ENCODE results near the gene RAPGEF4.

Gene RAPGEF4

GRCh38 chr2:172823261-172823850 is 87.7 kb downstream of the RAPGEF4 start:
- DNase-seq (ENCODE audit: low spot score): peak; percentile 2

- DNase-seq (ENCODE audit: low spot score): peak; percentile 6
These were observed 90.9 kb downstream of the RAPGEF4 start for GRCh38 chr2:172826522-172826921.

DNA sequence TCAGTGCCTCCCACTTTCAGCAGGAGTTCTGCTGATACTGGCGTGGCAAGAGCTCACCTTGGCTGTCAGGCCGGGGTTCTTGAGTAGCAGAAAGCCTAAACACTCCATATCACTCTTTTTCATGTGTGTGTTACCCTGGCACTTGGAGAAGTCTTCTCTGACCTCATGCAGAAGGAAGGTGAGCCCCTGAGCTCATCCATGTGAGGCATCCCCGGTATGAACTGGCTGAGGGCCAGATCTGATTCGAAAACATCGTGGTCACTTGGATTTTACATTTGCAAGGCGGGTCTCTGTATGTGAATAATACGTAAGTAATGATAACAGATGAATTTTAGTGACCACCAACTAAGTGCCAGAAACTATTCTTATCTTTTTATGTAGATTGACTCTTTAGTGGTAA is 93.6 kb downstream of the RAPGEF4 start:
- peak; percentile 90 for DNase-seq (ENCODE audit: low spot score)

- no peak for DNase-seq (ENCODE audit: low spot score)
These were observed 94.8 kb downstream of the RAPGEF4 start for GRCh38 chr2:172830482-172830881.

DNA sequence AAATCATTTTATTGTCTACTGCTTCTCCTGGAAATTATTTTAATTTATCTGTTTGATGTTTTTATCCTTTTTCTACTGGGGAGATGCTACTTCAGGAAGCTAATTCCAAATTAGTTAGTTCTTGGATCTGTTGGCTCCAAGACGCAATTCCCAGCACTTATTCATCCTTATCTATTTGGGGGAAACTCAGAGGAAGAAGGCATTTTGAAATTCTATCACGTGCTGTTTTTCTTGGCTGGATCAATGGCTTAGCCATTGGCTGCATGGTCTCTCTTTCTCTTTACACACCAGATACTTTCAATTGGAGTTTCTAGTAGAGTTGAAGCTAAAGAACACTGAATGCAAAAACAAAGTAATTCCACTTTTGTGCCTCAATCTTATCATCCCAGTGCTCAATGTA is 98.3 kb downstream of the RAPGEF4 start:
- DNase-seq (ENCODE audit: low spot score): no peak

- peak; percentile 69 for DNase-seq (ENCODE audit: low spot score)
These were observed 99.2 kb downstream of the RAPGEF4 start for GRCh38 chr2:172834881-172835280.

DNA sequence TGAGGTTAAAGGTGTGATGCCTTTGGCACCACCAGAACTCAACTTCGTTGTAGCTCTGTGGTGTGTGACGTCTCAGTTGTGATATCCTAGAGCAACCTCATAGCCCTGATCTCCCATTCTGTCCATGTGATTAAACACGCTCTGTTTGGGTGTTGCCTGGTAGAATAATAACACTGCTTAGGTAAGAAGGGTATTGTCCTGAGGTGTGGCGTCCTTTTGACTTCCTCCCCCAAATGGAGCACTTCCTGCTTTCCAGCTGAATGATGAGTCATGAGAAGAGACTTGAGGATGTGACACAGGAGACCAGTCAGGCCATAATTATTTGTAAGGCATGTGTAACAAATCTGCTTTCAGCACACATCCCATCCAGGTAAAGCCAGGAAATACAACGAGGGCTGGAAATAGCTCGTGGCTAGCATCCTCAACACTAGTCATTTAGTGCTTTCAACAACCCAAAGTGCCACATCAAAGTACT is 100.7 kb downstream of the RAPGEF4 start:
- peak; percentile 99 for DNase-seq (ENCODE audit: low spot score)

GRCh38 chr2:172836827-172837226 is 101.2 kb downstream of the RAPGEF4 start:
- no peak for DNase-seq (ENCODE audit: low spot score)

DNA sequence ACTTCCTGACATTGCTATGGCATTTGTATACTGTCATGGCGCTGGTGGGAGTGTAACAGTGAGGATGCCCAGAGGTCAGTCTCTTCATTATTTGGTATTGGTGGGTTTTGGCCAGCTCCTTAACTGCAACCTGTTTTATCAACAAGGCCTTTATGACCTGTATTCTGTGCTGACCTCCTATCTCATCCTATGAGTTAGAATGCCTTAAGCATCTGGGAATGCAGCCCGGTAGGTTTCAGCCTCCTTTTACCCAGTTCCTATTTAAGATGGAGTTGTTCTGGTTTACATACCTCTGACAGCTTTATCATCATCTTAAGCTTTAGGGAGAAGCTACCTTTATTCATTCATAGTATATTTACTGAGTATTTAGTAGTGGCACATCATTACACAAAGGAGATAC is 103.8 kb downstream of the RAPGEF4 start:
- DNase-seq (ENCODE audit: low spot score): no peak

- DNase-seq (ENCODE audit: low spot score): no peak
These were observed 107.0 kb downstream of the RAPGEF4 start for GRCh38 chr2:172842511-172843265.

- DNase-seq (ENCODE audit: low spot score): no peak
These were observed 107.6 kb downstream of the RAPGEF4 start for GRCh38 chr2:172843266-172843582.

DNA sequence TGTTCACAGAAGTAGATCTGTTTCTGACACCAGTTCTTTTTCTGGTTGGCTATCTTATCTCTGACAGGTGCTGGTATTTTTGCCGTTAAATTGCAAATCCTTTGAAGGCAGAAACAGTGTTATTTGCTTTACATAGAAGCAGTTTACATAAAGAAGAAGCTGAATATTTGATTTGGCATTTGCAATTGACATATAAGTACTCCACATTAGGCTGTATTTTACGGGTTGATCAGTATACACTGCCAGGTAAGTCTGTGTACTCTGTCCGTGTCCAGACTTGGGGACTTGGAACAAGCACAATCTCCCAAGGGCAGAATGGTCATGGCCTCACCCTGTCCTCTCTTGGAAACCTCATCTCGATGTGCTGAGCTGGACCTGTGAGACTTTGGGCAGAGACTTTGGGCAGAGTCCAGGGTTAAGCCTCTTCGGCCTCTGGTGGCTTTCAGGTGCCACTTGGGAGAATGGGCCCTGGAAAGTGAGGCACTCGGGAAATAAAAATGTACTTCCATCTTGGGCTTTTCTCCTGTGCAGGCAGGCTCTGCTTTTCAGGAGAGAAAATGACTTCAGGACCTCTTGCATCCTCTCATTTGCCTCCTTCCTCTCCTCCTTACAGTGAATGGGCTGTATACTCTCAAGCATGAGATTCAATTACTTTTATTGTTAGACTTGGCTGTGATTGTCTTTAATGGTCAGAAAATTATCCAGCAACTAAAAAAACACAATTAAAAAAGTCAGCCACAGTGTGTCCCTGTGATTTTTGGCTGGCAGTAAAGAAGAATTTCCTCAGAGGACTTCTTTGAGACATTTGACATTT is 108.5 kb downstream of the RAPGEF4 start:
- DNase-seq (ENCODE audit: low spot score): no peak

DNA sequence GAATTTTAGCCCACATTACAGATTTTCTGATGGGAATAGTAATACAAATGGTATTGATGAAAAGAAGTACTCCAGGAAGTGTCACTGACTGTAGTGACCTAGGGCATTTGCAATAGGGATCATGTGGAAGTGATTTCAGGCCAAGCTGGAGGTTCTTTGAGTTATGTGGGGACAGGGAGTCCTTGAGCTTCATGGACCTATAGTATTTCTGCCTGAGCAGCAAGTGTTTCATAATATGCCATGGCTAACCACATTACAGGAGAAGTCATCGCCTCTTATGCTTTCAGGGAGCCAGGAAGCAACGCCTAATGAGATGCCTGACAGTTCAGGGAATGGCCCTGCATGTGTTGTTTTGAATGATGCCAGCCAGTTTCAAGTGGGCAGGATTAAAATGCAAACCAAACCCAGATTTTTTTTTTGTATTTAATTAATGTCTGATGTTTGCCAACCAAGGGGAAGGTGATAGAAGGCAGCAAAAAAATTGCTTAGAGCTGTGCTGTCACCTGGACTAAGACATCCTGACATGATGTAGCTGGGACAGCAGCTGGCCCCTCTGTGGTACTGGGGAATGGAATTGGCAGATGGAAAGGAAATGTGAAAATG is 109.5 kb downstream of the RAPGEF4 start:
- DNase-seq (ENCODE audit: low spot score): no peak

- no peak for DNase-seq (ENCODE audit: low spot score)
These were observed 110.9 kb downstream of the RAPGEF4 start for GRCh38 chr2:172846551-172846950.

GRCh38 chr2:172847188-172847587 is 111.5 kb downstream of the RAPGEF4 start:
- DNase-seq (ENCODE audit: low spot score): no peak

DNA sequence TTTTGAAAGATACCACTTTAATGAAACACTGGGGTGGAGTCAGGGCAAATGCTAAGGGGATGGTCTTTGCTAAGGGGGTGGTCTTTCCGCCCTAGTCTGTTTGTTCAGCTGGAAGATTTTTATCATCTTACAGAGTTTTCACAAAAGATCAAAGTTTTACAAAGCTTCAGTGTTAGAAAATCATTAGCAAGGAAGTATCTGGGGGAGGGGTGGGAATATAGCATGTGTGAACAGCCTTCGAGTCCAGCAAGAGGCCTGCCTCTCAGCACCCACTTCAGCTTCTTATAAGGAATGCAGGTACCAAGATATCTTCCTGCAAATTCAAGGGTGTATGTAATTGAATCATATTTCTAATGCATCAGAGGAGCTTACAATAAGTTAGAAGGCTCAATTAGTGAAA is 112.9 kb downstream of the RAPGEF4 start:
- DNase-seq (ENCODE audit: low spot score): no peak

GRCh38 chr2:172849519-172850217 is 114.0 kb downstream of the RAPGEF4 start:
- DNase-seq (ENCODE audit: low spot score): no peak

- DNase-seq (ENCODE audit: low spot score): no peak
These were observed 119.9 kb downstream of the RAPGEF4 start for GRCh38 chr2:172855588-172855987.

DNA sequence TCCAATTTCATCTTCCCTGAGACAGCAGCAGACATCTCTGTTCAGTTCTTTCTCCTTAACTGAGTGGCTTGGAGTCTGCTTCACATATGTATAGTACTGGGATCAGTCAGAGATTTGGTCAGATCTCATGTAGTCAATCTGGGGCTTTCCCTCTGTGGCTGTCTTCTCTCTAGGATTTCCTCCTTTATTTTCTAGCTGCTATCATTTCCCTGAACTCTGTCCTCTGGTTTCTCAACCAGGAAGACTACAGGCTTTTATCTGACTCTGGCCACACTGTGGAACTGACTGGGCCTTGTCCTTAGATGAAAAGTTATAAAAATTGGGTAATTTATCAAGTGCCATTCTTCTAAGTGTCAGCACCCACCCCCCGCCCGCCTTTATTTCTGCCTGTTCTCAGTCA is 121.0 kb downstream of the RAPGEF4 start:
- peak; percentile 30 for DNase-seq (ENCODE audit: low spot score)

GRCh38 chr2:172858473-172858745 is 122.8 kb downstream of the RAPGEF4 start:
- no peak for DNase-seq (ENCODE audit: low spot score)

GRCh38 chr2:172859581-172860335 is 124.1 kb downstream of the RAPGEF4 start:
- no peak for DNase-seq (ENCODE audit: low spot score)

GRCh38 chr2:172860336-172860707 is 124.7 kb downstream of the RAPGEF4 start:
- DNase-seq (ENCODE audit: low spot score): no peak

All from kidney tubule cell (primary cell).